Glutamatergic neuron (in vitro differentiated cells): ENCODE measurements around the gene MRPL33. TPM values are rescaled to one million over a fixed set of nuclear protein-coding genes. Genes with fewer than 3 reads are reported as not detected.

ENCODE experiments used
- DNase-seq: peaks from one replicate; pipeline ENCODE4 v3.0.0; 2022
- H3K27ac Mint-ChIP-seq: one replicate; pipeline ENCODE4 v1.8.0; 2020; ENCODE audit warnings: mild to moderate bottlenecking, mixed read lengths, inconsistent platforms; ENCODE audit not compliant: unreplicated experiment
- H3K27me3 Mint-ChIP-seq: one replicate; pipeline ENCODE4 v1.8.0; 2020; ENCODE audit warnings: mild to moderate bottlenecking, moderate library complexity, mixed read lengths, inconsistent platforms; ENCODE audit not compliant: unreplicated experiment
- H3K36me3 Mint-ChIP-seq: one replicate; pipeline ENCODE4 v1.8.0; 2020; ENCODE audit warnings: mild to moderate bottlenecking, mixed read lengths, inconsistent platforms; ENCODE audit not compliant: unreplicated experiment
- H3K4me1 Mint-ChIP-seq: one replicate; pipeline ENCODE4 v1.8.0; 2020; ENCODE audit warnings: mild to moderate bottlenecking, low read depth, mixed read lengths, inconsistent platforms; ENCODE audit not compliant: unreplicated experiment
- H3K4me3 Mint-ChIP-seq: one replicate; pipeline ENCODE4 v1.8.0; 2020; ENCODE audit warnings: mild to moderate bottlenecking, mixed read lengths, inconsistent platforms; ENCODE audit not compliant: unreplicated experiment
- H3K9me3 Mint-ChIP-seq: one replicate; pipeline ENCODE4 v1.8.0; 2020; ENCODE audit warnings: mild to moderate bottlenecking, moderate library complexity, mixed read lengths, inconsistent platforms; ENCODE audit not compliant: unreplicated experiment
- total RNA-seq: library from RNA; stranded (reverse); fragmentation: NEBNext Ultra II Directional; extraction: Animal tissue kit (Norgen Biotek cat#: 25700); gene quantifications from one replicate; pipeline ENCODE4 v1.2.1, GENCODE V29; 2021; ENCODE audit not compliant: unreplicated experiment
- TF ChIP-seq, protein P1 (sequence below): fragments of 200-600 bp; sonication (generic); IDR thresholded peaks from one replicate; pipeline ENCODE4 v1.5.0; 2021; ENCODE audit not compliant: partially characterized antibody, unreplicated experiment

MRPL33 gene
- total RNA-seq, 1 donor from 2014 or later: 54.2 TPM

DNA sequence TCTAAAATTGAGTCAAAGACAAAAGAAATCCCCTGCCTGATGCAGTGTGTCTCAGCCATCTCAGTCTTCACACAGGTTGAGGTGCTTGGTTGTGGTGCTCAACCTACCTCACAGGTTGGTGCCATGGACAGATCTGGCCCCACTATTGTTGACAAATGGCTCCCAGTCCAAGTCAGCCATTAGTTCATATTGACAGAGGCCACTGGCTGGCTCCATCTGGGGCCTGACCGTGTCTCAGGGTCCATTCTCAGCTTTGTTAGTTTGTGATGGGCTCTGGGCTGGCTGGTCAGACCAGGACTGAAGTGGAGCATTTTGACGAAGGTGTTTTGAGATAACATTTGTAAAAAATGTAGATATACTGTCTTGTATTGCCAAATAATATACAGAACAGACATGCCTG is 36.9 kb downstream of the MRPL33 start:
- Mint-ChIP-seq H3K36me3 (no peaks in the 10 kb centered on the region), H3K9me3 (no peaks in the 10 kb centered on the region), H3K27me3 (peaks cover 2% of the 10 kb centered on the region), H3K4me1 (peaks cover 2% of the 10 kb centered on the region), H3K27ac (no peak overlapping the region), H3K4me3 (no peak overlapping the region)
- TF ChIP-seq, protein P1, sequence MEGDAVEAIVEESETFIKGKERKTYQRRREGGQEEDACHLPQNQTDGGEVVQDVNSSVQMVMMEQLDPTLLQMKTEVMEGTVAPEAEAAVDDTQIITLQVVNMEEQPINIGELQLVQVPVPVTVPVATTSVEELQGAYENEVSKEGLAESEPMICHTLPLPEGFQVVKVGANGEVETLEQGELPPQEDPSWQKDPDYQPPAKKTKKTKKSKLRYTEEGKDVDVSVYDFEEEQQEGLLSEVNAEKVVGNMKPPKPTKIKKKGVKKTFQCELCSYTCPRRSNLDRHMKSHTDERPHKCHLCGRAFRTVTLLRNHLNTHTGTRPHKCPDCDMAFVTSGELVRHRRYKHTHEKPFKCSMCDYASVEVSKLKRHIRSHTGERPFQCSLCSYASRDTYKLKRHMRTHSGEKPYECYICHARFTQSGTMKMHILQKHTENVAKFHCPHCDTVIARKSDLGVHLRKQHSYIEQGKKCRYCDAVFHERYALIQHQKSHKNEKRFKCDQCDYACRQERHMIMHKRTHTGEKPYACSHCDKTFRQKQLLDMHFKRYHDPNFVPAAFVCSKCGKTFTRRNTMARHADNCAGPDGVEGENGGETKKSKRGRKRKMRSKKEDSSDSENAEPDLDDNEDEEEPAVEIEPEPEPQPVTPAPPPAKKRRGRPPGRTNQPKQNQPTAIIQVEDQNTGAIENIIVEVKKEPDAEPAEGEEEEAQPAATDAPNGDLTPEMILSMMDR: no peak
- no peak for DNase-seq

DNA sequence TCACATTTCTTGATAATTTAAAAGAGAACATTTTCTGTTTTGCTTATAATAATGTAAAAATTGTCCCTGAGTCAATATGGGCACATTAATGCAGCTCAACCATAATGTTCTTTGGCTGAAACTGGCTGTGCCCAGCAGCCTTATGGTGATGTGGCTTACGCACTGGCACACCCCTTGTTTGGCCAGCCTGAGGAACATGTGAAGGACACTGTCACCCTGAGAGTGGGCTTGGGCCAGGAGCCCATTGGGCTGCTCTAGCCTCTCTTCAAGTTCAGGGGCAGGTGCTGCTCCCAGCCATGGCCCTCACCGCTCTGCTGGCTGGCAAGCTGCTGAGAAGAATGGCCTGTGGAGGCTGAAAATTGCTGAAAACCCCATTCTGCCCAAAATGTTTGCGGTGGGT is 37.5 kb downstream of the MRPL33 start:
- DNase-seq: no peak
- Mint-ChIP-seq H3K36me3 (no peaks in the 10 kb centered on the region), H3K9me3 (no peaks in the 10 kb centered on the region), H3K27me3 (peaks cover 2% of the 10 kb centered on the region), H3K4me3 (no peak overlapping the region), H3K4me1 (peaks cover 2% of the 10 kb centered on the region), H3K27ac (no peak overlapping the region)
- TF ChIP-seq, protein P1: no peak

DNA sequence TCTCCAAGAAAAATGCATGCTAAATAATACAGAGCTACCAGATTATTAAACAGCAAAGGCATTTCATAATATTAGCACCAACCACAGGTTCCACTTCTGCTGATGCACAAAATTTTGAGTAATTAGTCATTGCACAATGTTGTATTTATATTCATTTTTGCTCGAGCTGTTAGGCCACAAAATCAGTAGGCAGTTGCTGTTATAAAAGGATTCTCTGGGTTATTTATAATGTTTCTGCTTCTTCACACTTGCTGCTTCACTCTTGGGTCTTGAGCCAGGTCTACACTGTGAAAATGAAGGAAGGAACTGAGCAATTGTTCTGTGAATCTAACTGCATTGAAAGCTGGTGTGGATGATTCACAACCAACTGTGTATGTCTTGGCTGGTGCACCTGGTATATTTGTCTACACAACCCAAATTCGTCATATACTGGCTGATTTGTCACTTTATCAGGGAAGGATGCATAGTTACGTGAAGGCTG is 38.3 kb downstream of the MRPL33 start:
- Mint-ChIP-seq H3K4me1 (peaks cover 2% of the 10 kb centered on the region), H3K36me3 (no peaks in the 10 kb centered on the region), H3K27ac (no peak overlapping the region), H3K4me3 (no peak overlapping the region), H3K27me3 (peaks cover 2% of the 10 kb centered on the region), H3K9me3 (no peaks in the 10 kb centered on the region)
- DNase-seq: no peak
- TF ChIP-seq, protein P1: no peak

DNA sequence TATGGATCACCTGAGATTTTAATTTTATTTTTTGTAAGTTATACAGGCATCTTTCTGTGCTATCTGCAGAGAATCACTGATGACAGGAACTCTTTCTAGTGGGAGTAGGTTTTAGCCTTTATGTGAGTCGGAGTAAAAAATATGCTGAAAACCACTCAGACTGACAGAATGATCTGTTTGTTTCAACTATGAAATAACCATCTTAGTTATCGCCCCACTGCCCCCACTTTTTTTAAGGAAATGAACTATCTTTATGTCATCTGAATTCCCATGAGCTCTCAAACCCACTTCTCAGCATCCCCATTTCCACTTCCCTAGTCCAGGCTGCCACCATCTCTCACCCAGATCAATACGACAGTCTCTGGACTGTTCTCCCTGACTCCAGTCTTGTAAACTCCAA is 38.9 kb downstream of the MRPL33 start:
- Mint-ChIP-seq H3K9me3 (no peaks in the 10 kb centered on the region), H3K36me3 (no peaks in the 10 kb centered on the region), H3K4me1 (peaks cover 2% of the 10 kb centered on the region), H3K4me3 (no peak overlapping the region), H3K27me3 (peaks cover 2% of the 10 kb centered on the region), H3K27ac (no peak overlapping the region)
- DNase-seq: no peak
- TF ChIP-seq, protein P1: no peak

DNA sequence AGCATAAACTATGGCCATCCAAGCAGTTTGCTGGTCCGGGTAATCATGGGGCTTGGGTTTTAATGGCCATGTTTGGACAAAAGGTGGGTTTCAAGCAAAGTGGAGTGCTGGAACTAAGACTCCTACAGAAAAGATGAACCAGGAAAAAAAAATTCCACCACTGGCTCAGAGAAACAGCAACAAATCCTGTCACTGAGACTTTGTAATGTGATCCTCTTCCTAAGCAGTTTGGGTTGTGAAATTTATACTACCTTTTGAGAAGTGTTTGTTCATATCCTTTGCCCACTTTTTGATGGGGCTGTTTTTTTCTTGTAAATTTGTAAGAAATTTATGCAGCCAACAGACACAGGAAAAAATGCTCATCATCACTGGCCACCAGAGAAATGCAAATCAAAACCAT is 40.2 kb downstream of the MRPL33 start:
- Mint-ChIP-seq H3K4me1 (peaks cover 9% of the 10 kb centered on the region), H3K36me3 (no peaks in the 10 kb centered on the region), H3K4me3 (no peak overlapping the region), H3K27me3 (peaks cover 3% of the 10 kb centered on the region), H3K9me3 (no peaks in the 10 kb centered on the region), H3K27ac (no peak overlapping the region)
- DNase-seq: no peak
- TF ChIP-seq, protein P1: no peak
